ENCODE results near the gene ZNF532. TPM values are rescaled to one million over a fixed set of nuclear protein-coding genes. Genes with fewer than 3 reads are reported as not detected.

The ZNF532 gene
- total RNA-seq, 6 donors from 2014 or later = 35.6 to 76.5 (median 42.9) TPM

DNA sequence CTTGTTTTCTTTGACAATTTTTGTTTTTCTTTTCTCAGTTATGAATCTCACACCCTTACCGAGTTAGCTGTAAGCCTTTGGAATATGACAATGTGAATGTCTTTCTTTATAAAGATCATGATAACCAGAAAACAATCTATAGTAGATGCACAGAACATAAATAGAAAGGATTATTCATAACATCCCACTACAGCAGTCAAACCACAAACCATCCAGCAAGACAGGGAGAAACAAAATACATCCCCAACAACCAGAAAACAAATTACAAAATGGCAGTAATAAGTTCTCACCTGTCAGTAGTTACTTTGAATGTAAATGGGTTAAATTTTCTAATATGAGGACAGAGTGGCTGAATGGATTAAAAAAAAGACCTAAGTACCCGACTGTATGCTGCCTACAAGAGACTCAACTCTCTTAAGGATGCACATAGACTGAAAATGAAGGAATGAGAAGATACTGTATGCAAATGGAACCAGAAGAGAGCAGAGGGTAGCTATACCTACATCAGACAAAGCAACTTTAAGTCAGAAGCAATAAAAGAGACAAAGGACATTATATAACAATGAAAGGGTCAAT, 124.6 kb downstream of the ZNF532 start:
- no peaks in the 10 kb centered on the region for H3K27me3 ChIP-seq
- H3K36me3 ChIP-seq = peaks cover 0 to 4% (median under 1%) of the 10 kb centered on the region in 4 donors
- no peak overlapping the region for H3K4me3 ChIP-seq
- no peak overlapping the region for H3K27ac ChIP-seq
- no peak for TF ChIP-seq POLR2A (IDR thresholded peaks at IDR 0.05)
- TF ChIP-seq POLR2AphosphoS5 (IDR thresholded peaks at IDR 0.05) = no peak
- TF ChIP-seq EP300 (IDR thresholded peaks at IDR 0.05) = no peak
- TF ChIP-seq, protein P1, sequence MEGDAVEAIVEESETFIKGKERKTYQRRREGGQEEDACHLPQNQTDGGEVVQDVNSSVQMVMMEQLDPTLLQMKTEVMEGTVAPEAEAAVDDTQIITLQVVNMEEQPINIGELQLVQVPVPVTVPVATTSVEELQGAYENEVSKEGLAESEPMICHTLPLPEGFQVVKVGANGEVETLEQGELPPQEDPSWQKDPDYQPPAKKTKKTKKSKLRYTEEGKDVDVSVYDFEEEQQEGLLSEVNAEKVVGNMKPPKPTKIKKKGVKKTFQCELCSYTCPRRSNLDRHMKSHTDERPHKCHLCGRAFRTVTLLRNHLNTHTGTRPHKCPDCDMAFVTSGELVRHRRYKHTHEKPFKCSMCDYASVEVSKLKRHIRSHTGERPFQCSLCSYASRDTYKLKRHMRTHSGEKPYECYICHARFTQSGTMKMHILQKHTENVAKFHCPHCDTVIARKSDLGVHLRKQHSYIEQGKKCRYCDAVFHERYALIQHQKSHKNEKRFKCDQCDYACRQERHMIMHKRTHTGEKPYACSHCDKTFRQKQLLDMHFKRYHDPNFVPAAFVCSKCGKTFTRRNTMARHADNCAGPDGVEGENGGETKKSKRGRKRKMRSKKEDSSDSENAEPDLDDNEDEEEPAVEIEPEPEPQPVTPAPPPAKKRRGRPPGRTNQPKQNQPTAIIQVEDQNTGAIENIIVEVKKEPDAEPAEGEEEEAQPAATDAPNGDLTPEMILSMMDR (IDR thresholded peaks at IDR 0.05) = no peak
- H3K9me3 ChIP-seq = no peaks in the 10 kb centered on the region
- DNase-seq (no peak), ATAC-seq (ENCODE audit: low FRiP score in 2 of 2) (no peak)
- peaks cover 8 to 23% (median 12%) of the 10 kb centered on the region in 4 donors for H3K4me1 ChIP-seq
- 92 to 93% methylated on average over 2 of the region's 2 CpGs for WGBS, 2 donors

DNA sequence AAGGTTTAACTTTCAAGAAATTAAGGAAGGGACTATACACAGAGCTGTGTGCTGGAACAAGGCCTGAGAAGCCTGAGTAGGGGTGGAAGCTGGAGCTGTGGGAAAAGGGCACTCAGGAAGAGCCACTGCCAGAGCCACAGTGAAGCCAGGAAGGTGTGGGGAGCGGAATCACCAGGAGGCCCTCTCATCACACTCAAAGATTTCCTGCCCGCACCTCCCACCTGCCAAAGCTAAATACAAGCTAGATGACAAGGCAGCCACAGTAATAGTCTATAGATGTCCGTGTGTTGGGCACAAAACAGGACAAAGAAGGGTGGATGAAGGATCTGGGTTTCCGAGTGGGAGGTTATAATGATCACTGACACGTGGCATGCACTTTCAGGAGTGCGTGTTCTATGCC, 126.0 kb downstream of the ZNF532 start:
- TF ChIP-seq POLR2AphosphoS5 (IDR thresholded peaks at IDR 0.05) (no peak), POLR2A (IDR thresholded peaks at IDR 0.05) (no peak), EP300 (IDR thresholded peaks at IDR 0.05) (no peak)
- TF ChIP-seq, protein P1 (IDR thresholded peaks at IDR 0.05) = no peak
- WGBS, 2 donors = 90 to 94% methylated on average over 6 of the region's 6 CpGs
- Histone ChIP-seq H3K27ac (no peak overlapping the region), H3K4me1 (peaks cover 8 to 28% (median 14%) of the 10 kb centered on the region in 4 donors), H3K4me3 (no peak overlapping the region), H3K27me3 (no peaks in the 10 kb centered on the region), H3K36me3 (no peaks in the 10 kb centered on the region), H3K9me3 (no peaks in the 10 kb centered on the region)
- DNase-seq = no peak
- no peak for ATAC-seq (ENCODE audit: low FRiP score in 2 of 2)

DNA sequence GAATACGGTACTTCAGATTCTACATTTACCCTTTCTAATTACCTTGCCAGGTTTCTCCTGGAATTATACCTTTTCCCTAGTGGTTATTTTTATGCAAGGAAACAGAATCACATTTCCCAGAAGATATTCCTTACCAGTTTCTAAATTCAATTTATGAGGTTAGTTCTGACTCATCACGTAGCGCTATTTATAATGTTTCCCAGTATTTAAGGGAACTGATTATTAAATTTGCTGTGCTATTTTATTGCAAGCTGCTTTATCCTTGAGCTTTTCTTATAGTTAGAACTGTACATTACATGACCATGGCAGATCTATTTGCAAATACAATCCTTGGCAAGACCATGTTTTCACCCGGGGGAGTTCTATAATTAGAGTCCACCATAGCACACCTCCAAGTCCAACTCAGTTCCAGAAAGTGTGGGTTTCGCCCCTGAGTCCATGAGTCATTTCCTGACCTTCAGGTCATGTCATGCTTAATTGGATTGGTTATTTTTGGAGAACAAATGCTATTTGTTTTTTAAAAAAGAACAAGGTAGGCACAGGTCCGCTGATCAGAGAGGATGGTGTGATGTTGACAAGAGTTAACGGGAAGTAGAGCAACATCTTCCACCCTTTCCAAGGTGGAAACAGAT, 126.6 kb downstream of the ZNF532 start:
- Histone ChIP-seq H3K27me3 (no peaks in the 10 kb centered on the region), H3K36me3 (no peaks in the 10 kb centered on the region), H3K27ac (peak overlapping the region in 3 of 4 donors; percentile 67 to 75 (median 69)), H3K9me3 (no peaks in the 10 kb centered on the region), H3K4me1 (peaks cover 12 to 32% (median 15%) of the 10 kb centered on the region in 4 donors), H3K4me3 (no peak overlapping the region)
- DNase-seq (no peak), ATAC-seq (ENCODE audit: low FRiP score in 2 of 2) (no peak)
- TF ChIP-seq POLR2A (IDR thresholded peaks at IDR 0.05) = no peak
- no peak for TF ChIP-seq EP300 (IDR thresholded peaks at IDR 0.05)
- no peak for TF ChIP-seq POLR2AphosphoS5 (IDR thresholded peaks at IDR 0.05)
- TF ChIP-seq, protein P1 (IDR thresholded peaks at IDR 0.05) = no peak
- WGBS, 2 donors = 84 to 85% methylated on average over 7 of the region's 7 CpGs

DNA sequence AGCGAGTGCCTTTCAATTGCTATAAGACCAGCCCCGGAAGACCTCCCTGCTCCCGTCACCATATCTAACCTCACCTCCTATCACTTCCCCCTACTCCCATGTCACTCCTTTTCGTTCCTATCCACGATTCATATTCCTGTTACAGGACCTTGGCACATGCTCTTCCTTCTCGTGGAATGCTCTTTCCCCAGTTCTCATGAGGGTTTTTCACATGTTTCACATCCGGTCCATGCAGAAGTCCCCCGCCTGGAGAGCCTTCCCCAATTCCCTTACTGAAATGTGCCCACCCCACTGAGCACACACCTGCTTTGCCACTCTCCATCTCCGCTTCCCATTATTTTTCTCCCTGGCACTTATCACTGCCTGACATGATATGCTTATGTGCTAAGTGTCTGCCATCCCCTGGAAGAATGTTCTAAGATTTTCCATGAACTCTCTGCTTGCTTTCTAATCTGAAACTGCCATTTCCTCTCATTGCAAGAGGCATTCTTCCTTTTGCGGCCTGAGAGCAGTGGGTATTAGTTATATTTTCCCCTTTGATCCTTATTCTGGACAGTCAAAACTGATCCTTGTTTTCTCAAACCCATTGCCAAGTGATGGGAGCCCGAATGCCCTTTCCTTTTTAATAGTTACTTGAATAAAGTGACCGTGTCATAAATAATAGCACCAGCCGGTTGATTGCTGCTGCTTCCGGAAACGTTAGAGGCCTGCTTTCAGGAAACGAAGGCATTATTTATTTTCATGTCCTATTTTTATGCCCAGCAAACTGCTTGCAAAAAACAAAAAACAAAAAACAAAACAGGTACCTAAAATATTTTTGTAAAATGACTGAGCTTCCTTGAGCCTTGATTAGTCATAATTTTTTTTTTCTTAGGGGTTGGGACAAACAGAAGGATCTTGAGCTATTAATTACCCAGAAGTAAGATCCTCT, 127.9 kb downstream of the ZNF532 start:
- DNase-seq (no peak), ATAC-seq (ENCODE audit: low FRiP score in 2 of 2) (no peak)
- WGBS, 2 donors = 47 to 53% methylated on average over 15 of the region's 16 CpGs
- H3K9me3 ChIP-seq = no peaks in the 10 kb centered on the region
- TF ChIP-seq POLR2A (IDR thresholded peaks at IDR 0.05) (no peak), EP300 (IDR thresholded peaks at IDR 0.05) (peak in 1 of 4 donors; percentile 0), POLR2AphosphoS5 (IDR thresholded peaks at IDR 0.05) (no peak)
- TF ChIP-seq, protein P1 (IDR thresholded peaks at IDR 0.05) = no peak
- H3K4me1 ChIP-seq = peaks cover 12 to 39% (median 16%) of the 10 kb centered on the region in 4 donors
- H3K36me3 ChIP-seq = no peaks in the 10 kb centered on the region
- H3K27me3 ChIP-seq = no peaks in the 10 kb centered on the region
- H3K27ac ChIP-seq = peak overlapping the region; percentile 13 to 75 (median 68)
- H3K4me3 ChIP-seq = no peak overlapping the region

Data from upper lobe of left lung (tissue), 6 donors.